ENCODE measurements around the gene BMPR1B. TPM values are rescaled to one million over a fixed set of nuclear protein-coding genes. Genes with fewer than 3 reads are reported as not detected.

The BMPR1B gene
- polyA plus RNA-seq, 1 experiment = 0.07 TPM

GRCh38 chr4:95108883-95109421, 351.2 kb downstream of the BMPR1B start:
- no peak for DNase-seq (ENCODE audit: low read depth)
- ChIA-PET POLR2A (no interaction called here), CTCF (interaction anchor here (1.8 kb wide), 1 partner anchor 17 kb away, joined by 4 read pairs; no protein-coding TSS in a partner anchor)
- Histone ChIP-seq H3K27me3 (ENCODE audit: control insufficient read depth, insufficient read depth, low read length) (no peaks in the 10 kb centered on the region), H3K36me3 (ENCODE audit: control insufficient read depth, insufficient read depth, low read length) (no peaks in the 10 kb centered on the region), H3K4me3 (ENCODE audit: low read depth, low read length) (no peak overlapping the region)
- no peak for TF ChIP-seq CTCF (IDR thresholded peaks at IDR 0.05; ENCODE audit: insufficient read depth, low read depth, low read length)

DNA sequence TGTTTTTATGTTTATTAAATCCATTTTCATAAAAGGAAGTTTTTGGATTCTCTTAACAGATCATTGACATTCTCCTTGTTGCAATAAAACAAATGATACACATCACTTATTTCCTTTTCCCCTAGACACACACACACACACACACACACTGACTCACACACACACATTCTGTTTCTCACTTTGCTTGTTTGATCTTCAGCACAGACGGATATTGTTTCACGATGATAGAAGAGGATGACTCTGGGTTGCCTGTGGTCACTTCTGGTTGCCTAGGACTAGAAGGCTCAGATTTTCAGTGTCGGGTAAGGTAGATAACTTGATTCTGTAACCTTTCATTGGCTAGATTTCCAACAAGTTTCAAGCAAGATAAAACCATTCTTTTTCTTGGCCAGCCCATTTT, 356.8 kb downstream of the BMPR1B start:
- Histone ChIP-seq H3K36me3 (ENCODE audit: control insufficient read depth, insufficient read depth, low read length) (no peaks in the 10 kb centered on the region), H3K27me3 (ENCODE audit: control insufficient read depth, insufficient read depth, low read length) (no peaks in the 10 kb centered on the region), H3K4me3 (ENCODE audit: low read depth, low read length) (no peak overlapping the region)
- DNase-seq (ENCODE audit: low read depth) = no peak
- TF ChIP-seq CTCF (IDR thresholded peaks at IDR 0.05; ENCODE audit: insufficient read depth, low read depth, low read length) = no peak
- POLR2A ChIA-PET = no interaction called here
- CTCF ChIA-PET = no interaction called here

GRCh38 chr4:95118497-95118896, 360.7 kb downstream of the BMPR1B start:
- H3K4me3 ChIP-seq (ENCODE audit: low read depth, low read length) = no peak overlapping the region
- DNase-seq (ENCODE audit: low read depth) = no peak
- ChIA-PET CTCF (no interaction called here), POLR2A (no interaction called here)
- TF ChIP-seq CTCF (IDR thresholded peaks at IDR 0.05; ENCODE audit: insufficient read depth, low read depth, low read length) = no peak
- H3K27me3 ChIP-seq (ENCODE audit: control insufficient read depth, insufficient read depth, low read length) = no peaks in the 10 kb centered on the region
- H3K36me3 ChIP-seq (ENCODE audit: control insufficient read depth, insufficient read depth, low read length) = no peaks in the 10 kb centered on the region

DNA sequence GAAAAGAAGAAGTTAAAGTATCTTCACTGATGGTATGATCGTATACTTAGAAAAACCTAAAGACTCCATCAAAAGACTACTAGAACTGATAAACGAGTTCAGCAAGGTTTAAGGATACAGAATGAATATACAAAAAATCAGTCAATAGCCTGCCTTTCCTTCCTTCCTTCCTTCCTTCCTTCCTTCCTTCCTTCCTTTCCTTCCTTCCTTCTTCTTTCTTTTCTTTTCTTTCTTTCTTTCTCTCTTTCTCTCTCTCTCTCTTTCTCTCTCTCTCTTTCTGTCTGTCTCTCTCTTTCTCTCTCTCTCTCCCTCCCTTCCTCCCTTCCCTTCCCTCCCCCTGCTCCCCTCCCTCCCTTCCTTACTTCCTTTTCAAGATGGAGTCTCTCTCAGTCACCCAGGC, 362.7 kb downstream of the BMPR1B start:
- ChIA-PET CTCF (no interaction called here), POLR2A (no interaction called here)

GRCh38 chr4:95122001-95122400, 364.2 kb downstream of the BMPR1B start:
- CTCF ChIA-PET = no interaction called here
- no peak for DNase-seq (ENCODE audit: low read depth)
- no peak for TF ChIP-seq CTCF (IDR thresholded peaks at IDR 0.05; ENCODE audit: insufficient read depth, low read depth, low read length)
- Histone ChIP-seq H3K27me3 (ENCODE audit: control insufficient read depth, insufficient read depth, low read length) (no peaks in the 10 kb centered on the region), H3K36me3 (ENCODE audit: control insufficient read depth, insufficient read depth, low read length) (no peaks in the 10 kb centered on the region), H3K4me3 (ENCODE audit: low read depth, low read length) (no peak overlapping the region)
- POLR2A ChIA-PET = no interaction called here

More for the DNA sequence above, 362.7 kb downstream of the BMPR1B start:
- H3K36me3 ChIP-seq (ENCODE audit: control insufficient read depth, insufficient read depth, low read length) = no peaks in the 10 kb centered on the region
- no peaks in the 10 kb centered on the region for H3K27me3 ChIP-seq (ENCODE audit: control insufficient read depth, insufficient read depth, low read length)
- no peak for DNase-seq (ENCODE audit: low read depth)
- no peak for TF ChIP-seq CTCF (IDR thresholded peaks at IDR 0.05; ENCODE audit: insufficient read depth, low read depth, low read length)
- H3K4me3 ChIP-seq (ENCODE audit: low read depth, low read length) = no peak overlapping the region
